Measurements from ENCODE around the gene FBXO33.
"Not testable (repeated sequence)": the region's sequence is repeated elsewhere in the genome, so short reads cannot be mapped to it uniquely, and the experiment has no call there.

Gene FBXO33

DNA sequence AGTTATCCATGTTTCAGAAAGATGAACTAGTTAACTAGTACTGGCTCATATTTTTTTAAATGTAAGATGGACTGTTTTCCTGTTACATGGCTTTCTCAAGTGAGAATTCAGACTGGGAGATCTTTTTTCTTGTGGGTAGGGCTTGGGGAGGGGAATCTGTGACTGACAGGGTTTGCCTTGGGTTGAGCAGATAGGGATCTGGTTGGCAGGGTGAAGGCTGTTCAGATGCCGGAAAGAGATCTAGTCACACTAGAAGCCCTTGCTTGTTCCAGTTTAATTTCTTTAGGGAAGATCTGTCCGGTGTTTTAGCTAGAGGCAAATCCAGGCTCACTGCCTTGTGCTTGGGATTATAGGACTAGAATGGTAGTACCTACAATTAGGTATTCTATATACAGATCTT, 63.2 kb downstream of the FBXO33 start:
- DNase-seq (ENCODE audit: low read depth), result no peak

DNA sequence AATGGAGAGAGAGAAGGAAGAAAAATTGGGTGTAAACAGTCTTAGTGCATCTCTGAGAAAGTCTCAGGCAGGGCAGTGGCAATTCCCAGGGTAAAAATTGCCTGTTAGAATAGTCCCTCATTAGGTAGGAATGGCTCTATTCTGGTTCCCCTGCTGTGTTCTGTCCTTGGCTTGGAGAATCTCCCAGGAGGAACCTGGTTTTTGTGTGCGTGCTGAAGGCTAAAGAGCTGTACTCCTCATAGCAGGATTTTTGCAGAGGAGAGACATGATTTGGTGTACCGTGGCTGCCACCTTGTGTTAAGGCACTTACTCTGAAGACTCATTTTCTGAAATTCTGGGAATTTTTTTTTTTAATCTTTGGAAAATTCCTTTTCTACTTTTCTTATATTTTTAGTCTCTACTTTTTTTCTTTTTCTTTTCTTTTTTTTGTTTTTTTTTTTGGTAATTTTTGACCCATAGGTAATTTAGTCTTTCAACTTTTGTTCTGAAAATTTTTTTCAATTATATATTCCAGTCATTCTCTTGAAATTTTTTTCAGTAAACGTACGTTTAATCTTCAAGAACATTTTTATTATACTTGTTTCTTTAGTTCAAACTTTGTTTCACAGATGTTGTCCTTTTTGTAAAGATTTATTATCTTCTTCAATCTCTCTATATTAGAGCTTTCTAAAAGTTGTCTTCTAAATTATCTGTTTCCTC, 63.8 kb downstream of the FBXO33 start:
- DNase-seq (ENCODE audit: low read depth), result no peak

DNA sequence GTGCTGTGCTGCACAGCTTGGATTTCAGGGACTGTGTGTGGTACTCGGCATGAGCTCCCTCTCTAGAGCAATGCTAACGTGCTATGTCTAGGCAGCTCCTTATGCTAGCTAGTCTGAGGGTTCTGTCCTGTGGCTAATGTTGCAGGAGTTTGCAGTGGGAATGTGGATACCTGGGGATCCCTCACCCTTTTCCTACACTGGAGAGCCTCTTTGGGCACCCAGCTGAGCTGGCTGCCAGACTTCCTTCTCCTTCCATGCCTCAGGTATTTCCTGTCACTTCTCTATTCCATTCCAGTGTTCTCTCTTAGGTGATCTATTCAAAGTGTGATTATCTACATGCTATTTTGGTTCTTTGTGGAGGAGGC, 64.9 kb downstream of the FBXO33 start:
- DNase-seq (ENCODE audit: low read depth), result no peak

DNA sequence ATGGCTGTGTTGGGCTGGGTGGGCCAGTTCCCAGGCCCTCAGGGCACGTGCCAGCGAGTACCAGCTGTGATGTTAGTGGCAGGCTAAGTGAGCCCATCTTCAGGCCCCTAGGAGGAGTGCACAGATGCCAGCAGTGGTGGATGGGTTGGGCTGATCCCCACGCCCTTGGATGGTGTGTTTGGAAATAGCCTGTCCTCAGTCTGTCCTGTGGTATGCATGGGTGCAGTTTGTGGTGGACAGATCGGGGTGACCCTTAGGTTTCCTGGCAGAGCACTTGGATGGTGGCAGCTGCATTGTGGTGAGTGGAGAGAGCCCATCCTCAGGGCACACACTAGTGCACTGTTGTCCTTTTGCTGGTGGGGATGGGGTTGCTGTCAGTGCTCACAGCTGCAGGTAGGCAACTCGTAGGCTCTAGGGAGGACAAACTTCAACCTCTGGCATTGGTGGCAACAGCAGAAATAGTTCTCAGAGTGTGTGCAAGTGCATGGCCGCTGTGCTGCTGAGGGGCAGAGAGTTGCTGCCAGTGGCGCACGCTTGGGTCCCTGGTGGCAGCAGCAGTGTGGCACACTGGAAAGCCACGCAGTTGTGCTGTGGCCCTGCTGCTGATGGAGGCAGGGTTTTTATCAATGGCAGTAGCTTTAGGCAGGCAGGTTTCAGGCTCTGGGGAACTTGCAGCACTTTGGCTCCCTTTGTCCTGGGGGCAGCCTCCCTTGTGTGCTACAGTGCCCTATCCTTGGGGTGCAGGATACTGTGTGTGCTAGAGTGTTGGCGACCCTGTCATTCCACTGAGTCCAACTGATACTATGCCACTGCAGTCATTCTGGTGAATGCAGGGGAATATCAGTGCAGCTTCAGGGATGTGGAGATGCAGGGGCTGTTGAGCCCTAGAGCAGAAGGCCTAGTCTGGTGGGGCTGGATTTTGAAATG, 65.5 kb downstream of the FBXO33 start:
- no peak for DNase-seq (ENCODE audit: low read depth)

DNA sequence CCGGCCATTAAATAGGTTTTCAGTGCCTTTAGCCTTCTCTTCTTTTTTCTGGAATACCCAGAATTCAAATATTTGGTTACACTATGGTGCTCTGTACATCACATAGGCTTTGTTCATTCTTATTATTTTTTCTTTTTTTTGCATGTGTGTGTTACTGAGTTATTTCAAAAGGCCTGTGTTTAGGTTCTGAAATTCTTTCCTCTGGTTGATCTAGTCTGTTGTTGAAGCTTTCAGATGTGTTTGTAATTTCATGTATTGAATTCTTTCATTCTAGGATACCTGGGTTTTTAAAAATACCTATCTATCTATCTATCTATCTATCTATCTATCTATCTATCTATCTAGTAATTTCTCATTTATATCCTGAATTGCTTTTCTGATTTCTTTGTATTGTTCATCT, 66.9 kb downstream of the FBXO33 start:
- no peak for DNase-seq (ENCODE audit: low read depth)

DNA sequence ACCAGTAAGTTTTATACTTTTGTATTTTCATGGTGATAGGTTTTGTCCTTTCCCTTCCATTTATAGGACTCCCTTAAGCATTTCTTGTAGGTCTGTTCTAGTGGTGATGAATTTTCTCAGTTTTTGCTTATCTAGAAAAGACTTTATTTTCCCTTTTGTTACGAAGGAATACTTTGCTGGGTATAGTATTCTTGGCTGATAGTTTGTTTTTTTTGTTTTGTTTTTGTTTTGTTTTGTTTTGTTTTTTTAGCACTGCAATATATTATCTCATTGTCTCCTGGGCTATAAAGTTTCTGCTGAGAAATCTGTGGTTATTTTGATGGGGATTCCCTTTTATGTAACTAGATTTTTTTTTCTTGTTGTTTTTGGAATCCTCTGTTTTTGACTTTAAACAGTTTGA, 67.7 kb downstream of the FBXO33 start:
- DNase-seq (ENCODE audit: low read depth), result no peak

DNA sequence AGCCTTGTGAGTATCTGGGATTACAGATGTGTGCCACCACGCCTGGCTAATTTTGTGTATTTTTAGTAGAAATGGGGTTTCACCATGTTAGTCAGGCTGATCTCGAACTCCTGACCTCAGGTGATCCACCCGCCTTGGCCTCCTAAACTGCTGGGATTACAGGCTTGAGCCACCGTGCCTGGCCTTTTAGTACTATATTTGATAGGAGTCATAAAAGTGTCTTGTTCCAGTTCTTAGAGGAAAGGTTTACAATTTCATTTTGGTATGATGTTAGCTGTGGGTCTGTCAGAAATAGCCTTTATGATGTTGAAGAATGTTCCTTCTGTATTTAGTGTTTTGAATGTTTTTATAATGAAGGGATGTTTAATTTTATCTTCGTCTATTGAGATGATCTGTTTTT, 70.7 kb downstream of the FBXO33 start:
- DNase-seq (ENCODE audit: low read depth), result not testable (repeated sequence)

DNA sequence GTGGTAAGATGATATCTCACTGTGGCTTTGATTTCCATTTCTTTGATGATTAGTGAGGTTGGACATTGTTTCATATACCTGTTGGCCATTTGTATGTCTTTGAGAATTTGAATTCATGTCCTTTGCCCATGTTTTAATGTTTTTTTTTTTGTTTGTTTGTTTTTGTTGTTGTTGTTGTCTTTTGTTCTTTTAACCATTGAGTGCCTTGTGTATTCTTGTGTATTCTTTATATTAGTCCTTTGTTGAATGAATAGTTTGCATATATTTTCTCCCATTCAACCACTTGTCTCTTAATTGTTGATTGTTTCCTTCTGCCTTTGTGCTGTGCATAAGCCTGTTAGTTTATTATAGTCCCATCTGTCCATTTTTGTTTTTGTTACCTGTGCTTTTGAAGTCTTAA, 71.9 kb downstream of the FBXO33 start:
- DNase-seq (ENCODE audit: low read depth), result no peak

DNA sequence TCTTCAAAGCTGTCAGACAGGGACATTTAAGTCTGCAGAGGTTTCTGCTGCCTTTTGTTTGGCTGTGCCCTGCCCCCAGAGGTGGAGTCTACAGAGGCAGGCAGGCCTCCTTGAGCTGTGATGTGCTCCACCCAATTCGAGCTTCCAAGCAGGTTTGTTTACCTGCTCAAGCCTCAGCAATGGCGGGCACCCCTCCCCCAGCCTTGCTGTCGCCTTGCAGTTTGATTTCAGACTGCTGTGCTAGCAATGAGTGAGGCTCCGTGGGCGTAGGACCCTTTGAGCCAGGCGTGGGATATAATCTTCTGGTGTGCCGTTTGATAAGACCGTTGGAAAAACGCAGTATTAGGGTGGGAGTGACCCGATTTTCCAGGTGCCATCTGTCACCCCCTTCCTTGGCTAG, 73.2 kb downstream of the FBXO33 start:
- DNase-seq (ENCODE audit: low read depth), result not testable (repeated sequence)

DNA sequence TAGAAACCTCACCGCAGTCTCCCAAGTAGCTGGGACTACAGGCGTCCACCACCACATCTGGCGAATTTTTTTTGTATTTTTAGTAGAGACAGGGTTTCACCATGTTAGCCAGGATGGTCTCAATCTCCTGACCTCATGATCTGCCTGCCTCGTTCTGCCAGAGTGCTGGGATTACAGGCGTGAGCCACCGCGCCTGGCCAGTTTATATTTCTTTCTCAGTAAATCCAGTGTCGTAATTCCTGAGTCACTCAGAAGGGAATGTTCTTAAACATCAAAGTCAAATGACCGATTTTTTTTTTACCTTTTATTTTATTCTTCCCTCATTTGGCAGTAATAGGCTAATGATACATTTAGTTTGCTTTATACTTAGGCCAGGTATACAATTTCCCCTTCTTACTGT, 80.5 kb downstream of the FBXO33 start:
- no peak for DNase-seq (ENCODE audit: low read depth)

DNA sequence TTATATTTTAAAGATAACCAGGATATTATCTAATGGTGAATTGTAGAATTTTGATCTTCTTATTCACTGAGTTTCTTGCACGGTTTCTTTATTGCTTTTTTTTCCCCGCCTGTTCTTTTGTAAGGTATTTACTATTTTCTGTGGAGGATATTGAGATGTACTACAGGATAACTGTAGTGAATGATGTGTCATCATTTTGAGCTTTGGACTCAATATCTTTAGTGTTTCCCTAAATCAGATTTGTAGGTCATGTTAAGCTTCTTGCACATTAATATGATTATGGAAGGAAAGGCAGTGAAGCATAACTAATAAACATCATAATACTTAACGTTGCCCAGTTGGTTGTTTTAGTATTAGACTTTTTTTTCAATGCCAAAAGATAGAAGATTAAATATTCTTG, 81.4 kb downstream of the FBXO33 start:
- DNase-seq (ENCODE audit: low read depth), result no peak

Measured in activated T-helper 1 cell treated with Interleukin-2 at 50 U/mL for 16 hours (primary cell).